IMR-90 (cell line): ENCODE results near the gene CRTC1.

Experiments
- CEBPB ChIP-seq: IDR thresholded peaks from 2 replicates; pipeline ENCODE4 v1.6.1; 2012; ENCODE audit warnings: low read depth, low read length, improper control_type of control experiment
- CHD1 ChIP-seq: IDR thresholded peaks from 2 replicates; pipeline ENCODE4 v1.6.1; 2012; ENCODE audit warnings: low read depth, low read length, improper control_type of control experiment
- FOS ChIP-seq: fragments of 150-350 bp; IDR thresholded peaks from 2 replicates; pipeline ENCODE4 v1.6.1; 2016; ENCODE audit warnings: low read depth, low read length
- MAFK ChIP-seq: IDR thresholded peaks from 2 replicates; pipeline ENCODE4 v1.6.1; 2012; ENCODE audit warnings: low read depth, low read length, improper control_type of control experiment
- POLR2A ChIP-seq: IDR thresholded peaks from 2 replicates; pipeline ENCODE4 v1.6.1; 2012; ENCODE audit warnings: mild to moderate bottlenecking, low read depth, low read length
- RAD21 ChIP-seq: IDR thresholded peaks from 2 replicates; pipeline ENCODE4 v1.6.1; 2012; ENCODE audit warnings: low read length, improper control_type of control experiment
- RCOR1 ChIP-seq: IDR thresholded peaks from 2 replicates; pipeline ENCODE4 v1.6.1; 2012; ENCODE audit warnings: mild to moderate bottlenecking, low read length, improper control_type of control experiment; ENCODE audit not compliant: insufficient replicate concordance
- RFX5 ChIP-seq: IDR thresholded peaks from 2 replicates; pipeline ENCODE4 v1.8.0; 2012; ENCODE audit warnings: low read depth, mild to moderate bottlenecking, low read length, moderate library complexity
- SMC3 ChIP-seq: fragments of 150-350 bp; IDR thresholded peaks from 2 replicates; pipeline ENCODE4 v1.6.1; 2016; ENCODE audit warnings: low read depth, mild to moderate bottlenecking, antibody characterized with exemption, low read length, moderate library complexity
- TF ChIP-seq, protein P1 (sequence below): conservative IDR thresholded peaks from 2 replicates; pipeline ENCODE4 v1.5.1; 2012; ENCODE audit warnings: mild to moderate bottlenecking, low read depth, low read length, improper control_type of control experiment
- TF ChIP-seq, protein P2 (sequence below): fragments of 150-350 bp; IDR thresholded peaks from 2 replicates; pipeline ENCODE4 v1.6.1; 2017; ENCODE audit warnings: mild to moderate bottlenecking, antibody characterized with exemption, low read length, low read depth

DNA sequence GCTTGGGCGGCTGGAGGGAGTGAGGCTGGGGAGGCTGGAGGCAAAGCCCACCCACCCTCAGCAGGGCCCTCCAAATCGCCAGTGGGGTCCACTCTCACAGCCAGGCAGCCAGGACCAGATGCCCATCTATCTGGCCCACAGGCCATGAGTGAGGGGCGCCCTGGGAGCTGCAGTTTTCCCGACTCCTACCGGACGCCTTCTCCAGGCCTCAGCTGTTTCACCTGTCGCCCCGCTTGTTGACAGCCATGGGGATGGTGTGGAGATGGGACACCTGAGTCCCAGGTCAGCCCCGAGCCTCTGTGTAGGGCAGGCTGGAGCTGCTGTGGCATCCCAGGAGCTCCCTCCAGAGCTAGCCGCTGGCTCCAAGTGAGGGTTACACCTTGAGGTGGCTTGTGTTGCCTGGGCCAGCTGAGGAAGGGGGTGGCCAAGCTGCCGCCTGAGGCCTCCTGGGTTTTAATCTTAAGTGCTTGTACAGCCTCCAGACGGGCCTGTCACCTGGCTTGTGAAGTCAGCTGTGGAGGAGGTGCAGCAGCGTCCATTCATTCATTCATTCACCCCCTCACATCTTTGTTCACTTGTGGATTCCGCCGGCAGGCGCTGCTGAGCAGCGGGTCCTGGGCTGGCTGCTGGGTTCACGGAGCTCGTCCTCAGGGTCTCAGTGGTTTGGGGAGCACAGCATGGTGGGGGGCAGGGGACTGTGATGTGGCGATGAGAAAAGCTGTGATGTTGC is 55.6 kb downstream of the CRTC1 start:
- no peak for TF ChIP-seq CHD1
- TF ChIP-seq, protein P1, sequence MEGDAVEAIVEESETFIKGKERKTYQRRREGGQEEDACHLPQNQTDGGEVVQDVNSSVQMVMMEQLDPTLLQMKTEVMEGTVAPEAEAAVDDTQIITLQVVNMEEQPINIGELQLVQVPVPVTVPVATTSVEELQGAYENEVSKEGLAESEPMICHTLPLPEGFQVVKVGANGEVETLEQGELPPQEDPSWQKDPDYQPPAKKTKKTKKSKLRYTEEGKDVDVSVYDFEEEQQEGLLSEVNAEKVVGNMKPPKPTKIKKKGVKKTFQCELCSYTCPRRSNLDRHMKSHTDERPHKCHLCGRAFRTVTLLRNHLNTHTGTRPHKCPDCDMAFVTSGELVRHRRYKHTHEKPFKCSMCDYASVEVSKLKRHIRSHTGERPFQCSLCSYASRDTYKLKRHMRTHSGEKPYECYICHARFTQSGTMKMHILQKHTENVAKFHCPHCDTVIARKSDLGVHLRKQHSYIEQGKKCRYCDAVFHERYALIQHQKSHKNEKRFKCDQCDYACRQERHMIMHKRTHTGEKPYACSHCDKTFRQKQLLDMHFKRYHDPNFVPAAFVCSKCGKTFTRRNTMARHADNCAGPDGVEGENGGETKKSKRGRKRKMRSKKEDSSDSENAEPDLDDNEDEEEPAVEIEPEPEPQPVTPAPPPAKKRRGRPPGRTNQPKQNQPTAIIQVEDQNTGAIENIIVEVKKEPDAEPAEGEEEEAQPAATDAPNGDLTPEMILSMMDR: no peak
- no peak for TF ChIP-seq POLR2A
- no peak for TF ChIP-seq MAFK
- no peak for TF ChIP-seq CEBPB
- no peak for TF ChIP-seq FOS
- TF ChIP-seq, protein P2, sequence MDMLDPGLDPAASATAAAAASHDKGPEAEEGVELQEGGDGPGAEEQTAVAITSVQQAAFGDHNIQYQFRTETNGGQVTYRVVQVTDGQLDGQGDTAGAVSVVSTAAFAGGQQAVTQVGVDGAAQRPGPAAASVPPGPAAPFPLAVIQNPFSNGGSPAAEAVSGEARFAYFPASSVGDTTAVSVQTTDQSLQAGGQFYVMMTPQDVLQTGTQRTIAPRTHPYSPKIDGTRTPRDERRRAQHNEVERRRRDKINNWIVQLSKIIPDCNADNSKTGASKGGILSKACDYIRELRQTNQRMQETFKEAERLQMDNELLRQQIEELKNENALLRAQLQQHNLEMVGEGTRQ: no peak
- no peak for TF ChIP-seq RFX5
- TF ChIP-seq RCOR1: no peak
- no peak for TF ChIP-seq RAD21
- TF ChIP-seq SMC3: no peak
